NCI-H2171 (cell line): ENCODE results near the gene PPP2R2B.

Source experiments
- DNase-seq: peaks from one replicate; lab custom pipeline; 2025; lab: John Stamatoyannopoulos, UW

Gene PPP2R2B

DNA sequence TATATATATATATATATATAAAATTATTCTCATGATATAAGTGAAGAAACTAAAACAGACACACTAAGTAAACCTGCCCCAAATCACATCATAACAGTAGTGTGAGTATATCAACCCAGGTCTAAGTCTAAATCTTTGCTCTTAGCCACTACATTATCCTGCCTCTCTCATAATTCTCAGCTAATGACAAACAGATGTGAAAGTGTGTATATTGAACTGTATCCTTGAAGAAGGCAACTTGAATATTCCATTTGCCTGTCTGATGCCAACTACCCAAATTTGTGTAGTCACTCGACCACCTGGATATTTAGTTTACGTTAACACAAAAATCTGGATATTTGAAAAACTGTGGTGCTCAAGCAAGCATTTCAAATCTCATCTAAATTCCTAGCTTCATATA, 97.4 kb downstream of the PPP2R2B start:
- DNase-seq: no peak

DNA sequence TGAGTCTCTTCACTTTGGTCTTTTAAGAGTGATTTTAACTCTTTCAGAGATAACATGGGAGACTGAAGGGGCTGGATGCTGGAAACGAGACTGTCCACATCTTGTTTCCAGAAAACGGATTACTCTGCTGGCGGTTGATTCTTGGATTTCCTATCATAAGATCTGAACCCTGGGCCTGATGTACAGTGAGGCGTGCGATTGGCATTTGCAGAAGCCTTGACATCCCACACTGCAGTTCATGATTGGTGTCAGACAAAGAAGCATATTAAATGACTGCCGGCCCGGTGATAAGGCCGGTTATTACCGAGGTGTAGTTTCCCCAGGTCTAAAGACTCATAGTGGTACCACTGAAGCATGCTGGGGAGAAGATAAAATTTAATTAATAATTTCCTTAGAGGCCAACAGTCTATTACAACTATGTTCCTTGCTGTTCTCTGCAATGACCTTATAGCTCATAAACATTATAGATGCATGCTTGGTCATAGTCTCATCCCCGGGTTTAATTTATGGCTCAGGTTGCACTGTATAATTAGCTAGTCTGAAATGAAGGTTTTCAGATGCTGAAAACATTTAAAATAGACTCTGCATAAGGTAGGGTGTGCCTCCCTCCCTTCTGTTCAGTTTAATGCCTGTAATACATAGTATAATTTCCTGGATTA, 99.2 kb downstream of the PPP2R2B start:
- DNase-seq: no peak

DNA sequence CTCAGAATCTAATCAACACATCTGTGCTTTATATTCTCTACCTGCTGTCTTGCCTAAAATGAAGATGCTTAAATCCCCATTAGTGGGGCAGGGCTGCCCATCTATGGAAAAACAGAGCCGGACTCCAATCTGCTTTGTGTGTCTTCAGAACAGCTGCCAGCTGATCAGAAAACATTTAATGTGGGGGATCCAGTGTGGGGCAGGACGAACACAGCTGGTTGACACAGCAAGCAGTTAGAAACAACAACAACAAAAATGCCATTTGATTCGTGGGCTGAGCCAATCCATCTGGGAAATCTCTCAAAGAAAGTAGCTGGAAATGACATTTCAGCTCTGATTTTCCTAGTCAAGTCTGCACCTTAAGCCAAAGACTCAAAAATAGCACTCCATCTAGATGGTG, 99.8 kb downstream of the PPP2R2B start:
- no peak for DNase-seq

DNA sequence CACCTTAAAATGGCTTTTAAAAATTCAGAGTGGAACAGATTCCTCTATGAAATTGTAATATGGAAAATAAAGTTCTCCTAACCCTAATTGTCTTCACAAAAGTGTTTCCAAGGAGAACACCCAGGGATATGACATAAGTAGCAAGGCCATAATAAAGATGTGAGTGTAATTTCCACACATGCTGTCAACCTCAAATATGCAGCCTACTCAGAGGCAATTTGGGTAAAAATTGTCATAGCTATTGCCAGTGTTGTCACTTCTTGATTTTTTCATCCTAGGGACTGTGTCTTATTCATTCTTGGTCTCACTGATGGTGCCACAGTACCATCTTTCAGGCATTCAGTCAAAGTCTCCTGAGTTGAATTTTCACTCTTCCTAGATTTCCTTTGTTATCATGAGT, 100.3 kb downstream of the PPP2R2B start:
- no peak for DNase-seq

DNA sequence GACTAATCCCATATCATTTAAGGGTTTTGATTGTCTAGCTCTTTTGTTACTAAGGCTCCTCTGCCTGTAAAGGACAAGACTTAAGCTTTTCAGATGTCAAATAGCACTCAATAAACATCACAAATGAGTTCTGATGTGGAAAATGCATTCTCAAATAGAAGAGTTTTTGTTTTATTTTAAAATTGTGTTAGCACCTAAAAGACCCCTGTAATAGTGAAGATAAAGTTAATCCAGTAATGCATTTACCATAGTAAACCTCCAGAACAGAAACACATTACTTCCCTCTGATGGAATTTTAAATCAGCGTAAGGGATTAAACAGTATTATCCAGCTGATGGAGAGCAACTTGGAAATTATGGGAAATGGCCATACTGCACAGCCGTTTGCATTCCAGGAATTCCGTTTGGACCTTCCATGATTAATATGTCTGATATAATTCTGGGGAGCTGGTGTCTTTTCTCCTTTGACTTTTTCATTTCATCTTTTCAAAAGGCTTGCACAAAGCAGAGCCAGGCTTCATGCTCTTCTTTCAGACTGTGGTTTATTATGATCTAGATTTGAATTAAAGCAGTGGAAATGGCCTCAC, 105.6 kb downstream of the PPP2R2B start:
- DNase-seq: no peak

DNA sequence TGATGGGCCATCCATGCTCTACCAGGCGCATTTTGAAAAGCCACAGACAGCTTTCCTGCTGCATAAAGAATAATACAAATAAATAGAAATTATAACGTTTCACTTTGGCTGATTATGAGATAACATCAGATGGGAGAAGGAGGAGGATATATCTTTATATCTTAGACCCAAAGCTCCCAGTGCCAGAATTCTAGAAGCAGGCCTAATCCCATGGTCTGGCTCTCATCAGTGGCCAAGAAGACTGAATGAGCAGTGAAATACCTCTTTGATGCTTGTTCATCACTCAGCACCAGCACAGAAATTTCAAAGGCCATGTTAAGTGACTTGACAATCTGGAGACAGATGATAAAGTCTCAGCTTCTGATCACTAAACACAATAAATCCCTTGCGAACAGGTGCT, 107.6 kb downstream of the PPP2R2B start:
- DNase-seq: no peak

DNA sequence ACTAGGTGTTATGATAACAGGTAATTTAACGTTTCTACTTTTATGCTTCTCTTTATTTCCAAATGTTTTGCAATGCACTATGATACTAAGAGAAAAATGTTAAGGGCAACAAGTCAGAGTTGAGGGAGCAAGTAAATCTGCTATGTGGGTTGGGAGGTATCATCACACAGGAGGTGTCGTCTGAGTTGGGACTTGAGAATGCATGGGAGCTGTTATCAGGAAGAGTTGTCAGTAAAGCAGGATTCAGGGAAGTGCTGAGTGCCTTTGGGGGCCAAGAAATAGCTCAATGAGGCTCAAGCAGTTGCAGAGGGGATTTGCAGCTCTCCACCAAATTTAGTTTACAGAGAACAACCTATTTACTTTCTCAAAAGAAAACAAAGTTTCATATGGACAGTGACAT, 108.0 kb downstream of the PPP2R2B start:
- no peak for DNase-seq

DNA sequence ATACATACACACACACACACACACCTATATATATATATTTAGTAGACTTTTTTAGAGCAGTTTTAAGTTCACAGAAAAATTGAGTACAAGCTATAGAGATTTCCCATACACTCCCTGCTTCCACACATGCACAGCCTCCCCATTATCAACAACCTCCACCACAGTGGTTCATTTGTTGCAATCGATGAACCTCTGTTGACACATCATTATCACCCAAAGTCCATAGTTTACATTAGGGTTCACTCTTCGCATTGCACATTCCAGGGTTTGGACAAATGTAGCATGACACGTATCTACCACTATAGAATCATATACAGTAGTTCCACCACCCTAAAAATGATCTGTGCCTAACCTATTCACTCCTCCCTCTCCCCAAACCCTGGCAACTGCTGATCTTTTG, 111.0 kb downstream of the PPP2R2B start:
- no peak for DNase-seq

DNA sequence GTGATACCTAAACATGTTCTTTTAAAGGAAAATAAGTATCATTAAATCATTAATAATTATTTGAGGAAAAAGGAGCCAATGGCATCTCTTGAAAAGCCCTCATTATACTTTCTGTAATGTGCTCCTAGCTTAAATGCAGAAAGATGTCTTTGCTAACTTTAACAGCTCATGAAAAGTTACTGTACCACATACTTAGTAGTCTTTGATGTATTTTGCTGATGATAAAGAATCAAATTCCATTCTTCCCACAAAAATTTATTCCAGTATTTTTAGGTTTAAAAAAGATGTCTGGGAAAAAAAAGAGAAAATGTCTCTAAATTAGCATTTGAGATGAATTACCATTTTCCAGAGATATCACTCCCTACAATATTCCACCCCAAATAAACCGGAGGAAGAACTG, 112.5 kb downstream of the PPP2R2B start:
- DNase-seq: no peak

DNA sequence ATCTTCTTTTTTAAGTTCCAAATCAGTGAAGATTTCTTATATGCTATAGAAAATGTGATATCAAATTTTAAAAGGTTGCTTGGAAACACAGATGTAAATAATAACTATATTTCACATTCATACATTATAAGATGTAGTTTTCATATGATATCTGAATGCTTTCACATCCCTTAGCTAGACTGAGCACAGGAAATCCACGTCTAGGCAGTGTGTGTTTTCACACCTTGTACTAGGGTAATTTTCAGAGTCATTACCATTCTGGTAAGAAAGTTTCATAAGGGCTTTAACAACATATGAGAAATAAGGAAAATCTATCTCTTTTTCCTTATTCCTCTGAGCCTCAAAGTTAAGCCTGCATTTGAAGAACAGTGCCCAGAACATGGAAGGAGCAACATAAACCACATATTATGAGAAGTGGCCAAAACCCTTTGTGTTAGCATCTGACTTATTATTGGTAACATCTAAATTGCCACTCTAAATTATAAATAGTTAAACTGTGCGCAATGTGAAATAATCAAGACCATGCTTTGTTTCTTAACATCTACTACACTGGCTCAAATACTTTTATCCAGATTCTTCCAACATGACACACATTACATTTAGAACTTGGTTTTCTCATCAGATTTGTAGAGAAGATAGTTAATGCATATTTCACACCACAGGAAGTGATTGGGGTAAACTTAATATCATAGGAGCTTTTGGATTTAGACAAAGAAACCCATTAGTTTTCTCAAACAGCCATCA, 113.3 kb downstream of the PPP2R2B start:
- DNase-seq: no peak

DNA sequence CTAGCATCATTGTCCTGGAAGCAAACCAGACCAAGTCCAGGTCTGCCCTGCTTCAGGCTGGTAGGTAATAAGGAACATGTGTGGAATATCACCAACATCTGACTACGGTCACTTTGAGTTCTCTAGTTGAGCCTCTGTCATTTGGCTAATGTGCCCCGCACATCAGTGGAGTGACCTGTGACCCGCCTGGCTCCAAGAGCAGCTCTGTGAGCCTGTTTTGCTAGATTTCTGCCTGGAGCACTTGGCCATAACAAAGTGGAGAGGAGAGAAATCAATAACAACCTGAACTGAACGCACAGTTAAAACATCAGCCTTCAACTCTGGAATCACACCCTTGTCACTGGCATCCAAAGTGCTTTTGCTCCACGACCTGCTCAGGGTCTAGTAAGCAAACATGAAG, 115.7 kb downstream of the PPP2R2B start:
- no peak for DNase-seq

DNA sequence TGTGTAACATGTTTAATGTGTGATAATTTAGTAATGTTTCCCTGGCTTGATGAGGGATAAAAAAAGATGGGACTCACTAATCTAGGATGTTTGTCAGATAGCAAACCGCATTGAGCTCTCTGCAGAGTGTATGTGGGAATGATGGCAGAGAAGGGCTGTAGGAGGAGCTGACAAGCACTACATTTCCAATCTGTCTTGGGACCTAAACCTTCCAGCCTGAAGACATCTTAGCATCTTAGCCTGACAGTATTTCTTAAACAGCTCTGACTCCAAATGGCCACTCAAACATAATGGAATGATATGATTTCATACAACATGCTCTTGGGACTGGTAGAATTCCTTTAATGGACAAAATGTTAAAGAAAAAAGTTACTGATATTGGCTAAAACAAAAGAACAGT, 116.7 kb downstream of the PPP2R2B start:
- no peak for DNase-seq

DNA sequence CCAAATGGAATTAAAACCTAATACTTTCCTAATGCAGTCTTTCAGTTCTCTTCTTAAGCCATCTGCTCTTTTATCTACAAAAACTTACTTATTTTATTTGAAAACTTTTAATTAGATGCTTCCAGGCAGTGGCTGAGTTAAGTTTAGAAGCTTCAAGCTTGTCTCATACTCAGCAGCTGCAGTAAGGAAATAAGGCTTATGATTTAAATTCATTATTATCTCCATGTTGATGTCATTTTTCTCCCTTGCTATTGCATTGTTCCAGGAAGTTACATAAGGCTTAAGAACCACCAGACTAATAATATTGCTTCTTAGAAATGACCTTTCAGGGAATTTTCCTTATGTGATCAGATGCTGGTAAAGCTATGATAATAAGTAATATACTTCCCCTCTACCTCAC, 119.6 kb downstream of the PPP2R2B start:
- no peak for DNase-seq

DNA sequence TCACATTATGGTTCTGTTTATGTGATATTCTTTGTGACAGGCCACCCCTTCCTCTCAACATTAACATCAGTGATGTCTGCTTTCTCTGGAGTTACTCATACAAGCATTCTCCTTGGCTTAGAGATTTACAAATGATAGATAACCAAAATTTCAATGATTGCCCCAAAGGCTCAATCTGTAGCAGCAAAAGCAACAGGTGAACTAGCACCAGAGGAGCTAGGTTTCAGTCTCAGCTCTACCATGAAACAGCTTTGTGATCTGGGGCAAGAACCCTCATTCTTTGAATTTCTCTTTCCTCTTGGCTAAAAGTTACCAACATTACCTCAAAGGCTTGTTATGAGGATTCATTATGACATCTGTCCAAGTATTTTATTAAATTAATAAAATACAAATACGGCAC, 120.5 kb downstream of the PPP2R2B start:
- no peak for DNase-seq

DNA sequence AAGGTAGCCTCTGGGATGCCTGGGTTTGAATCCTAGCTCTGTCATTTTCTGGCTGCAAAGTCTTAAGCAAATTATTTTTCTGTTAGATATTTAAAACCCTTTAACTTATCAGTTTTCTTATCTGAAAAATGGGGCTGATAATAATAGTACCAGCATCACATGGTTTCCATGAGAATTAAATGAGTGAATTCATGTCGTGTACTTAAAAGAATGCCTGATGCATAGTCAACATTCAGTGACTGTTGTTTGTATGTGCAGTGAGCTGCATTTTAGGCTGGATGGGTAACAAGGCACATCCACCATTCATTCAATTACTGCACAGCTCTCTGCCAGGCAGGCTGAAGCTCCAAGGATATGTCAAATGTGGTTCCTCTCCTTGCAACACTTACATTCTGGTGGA, 122.0 kb downstream of the PPP2R2B start:
- DNase-seq: no peak

DNA sequence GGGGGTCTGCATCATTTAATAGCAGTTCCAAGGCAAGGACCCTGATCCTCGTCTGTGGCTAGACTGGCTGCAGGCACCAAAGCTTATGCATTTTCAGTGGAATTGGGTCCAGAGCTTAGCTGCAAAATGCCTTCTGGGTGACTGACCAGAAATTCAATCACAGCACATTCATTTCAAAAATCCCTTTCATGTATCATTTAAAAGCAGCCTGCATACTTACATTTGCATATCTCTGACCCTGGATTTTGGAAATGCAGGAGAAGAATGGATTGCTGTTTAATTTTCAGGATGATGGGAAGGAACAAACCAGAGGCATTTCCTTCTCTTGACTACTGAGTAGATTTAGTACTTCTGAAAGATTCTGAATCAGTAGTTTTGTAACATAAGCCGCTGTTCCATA, 122.8 kb downstream of the PPP2R2B start:
- no peak for DNase-seq

DNA sequence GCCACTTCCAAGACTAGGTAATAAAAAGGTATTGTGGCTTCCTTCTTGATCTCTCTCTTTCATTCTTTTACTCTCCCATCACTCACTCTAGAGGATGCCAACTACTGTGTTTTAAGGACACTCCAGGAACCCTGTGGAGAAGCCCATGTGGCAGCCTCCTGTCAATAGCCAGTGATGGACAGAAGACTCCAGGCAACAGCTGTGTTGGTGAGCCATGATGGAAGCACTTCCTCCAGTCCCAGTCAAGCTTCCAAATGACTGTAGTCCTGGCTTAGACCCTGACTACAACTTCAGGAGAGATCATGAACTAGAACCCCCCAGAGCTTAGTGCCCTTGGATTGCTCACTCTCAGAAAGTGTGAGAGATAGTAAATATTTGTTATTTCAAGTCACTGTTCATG, 123.9 kb downstream of the PPP2R2B start:
- DNase-seq: no peak

DNA sequence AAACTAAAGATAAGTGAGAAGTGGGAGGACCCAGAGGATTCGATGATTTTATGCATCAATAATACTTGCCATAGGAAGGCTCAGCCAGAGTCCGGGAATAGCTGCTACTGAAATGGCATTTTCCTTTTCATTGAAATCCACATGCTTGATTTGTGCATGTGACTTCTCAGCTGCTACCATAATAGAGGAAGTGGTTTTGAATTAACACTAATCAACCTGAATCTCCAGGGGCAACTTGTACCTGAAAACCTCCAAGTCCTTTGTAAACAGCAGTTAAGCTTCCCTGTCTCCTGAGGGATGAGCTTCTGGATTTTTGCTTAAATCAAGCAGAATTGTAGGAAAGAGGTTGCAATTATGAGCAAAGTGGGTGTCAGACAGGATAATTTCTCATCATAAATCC, 124.9 kb downstream of the PPP2R2B start:
- no peak for DNase-seq

DNA sequence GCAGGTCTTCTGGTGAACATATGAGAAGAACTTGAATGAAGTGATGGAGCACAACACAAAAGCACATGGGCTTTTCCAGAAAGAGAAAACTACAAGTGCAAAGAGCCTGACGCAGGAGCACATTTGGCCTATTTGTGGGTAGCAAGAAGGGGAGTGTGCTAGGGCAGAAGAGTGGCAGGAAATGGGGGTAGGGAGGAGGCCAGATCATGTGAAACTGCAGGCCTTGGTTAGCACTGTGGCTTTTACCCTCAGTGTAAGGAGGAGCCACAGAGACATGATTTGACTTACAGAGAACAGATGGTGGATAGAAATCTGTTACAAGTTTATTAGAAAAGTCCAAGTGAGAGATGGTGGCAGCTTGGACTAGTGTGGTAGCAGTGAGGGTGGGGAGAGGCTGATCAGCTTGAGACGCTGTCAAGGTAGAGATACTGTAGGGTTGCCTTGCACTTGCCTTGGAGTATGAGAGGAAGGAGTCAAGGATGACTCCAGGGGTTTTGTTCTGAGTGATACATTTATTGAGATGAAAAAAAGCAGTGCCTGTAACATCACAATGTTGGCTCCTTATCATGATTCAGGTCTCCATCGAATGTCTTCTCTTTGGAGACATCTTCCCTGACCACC, 126.7 kb downstream of the PPP2R2B start:
- DNase-seq: no peak

DNA sequence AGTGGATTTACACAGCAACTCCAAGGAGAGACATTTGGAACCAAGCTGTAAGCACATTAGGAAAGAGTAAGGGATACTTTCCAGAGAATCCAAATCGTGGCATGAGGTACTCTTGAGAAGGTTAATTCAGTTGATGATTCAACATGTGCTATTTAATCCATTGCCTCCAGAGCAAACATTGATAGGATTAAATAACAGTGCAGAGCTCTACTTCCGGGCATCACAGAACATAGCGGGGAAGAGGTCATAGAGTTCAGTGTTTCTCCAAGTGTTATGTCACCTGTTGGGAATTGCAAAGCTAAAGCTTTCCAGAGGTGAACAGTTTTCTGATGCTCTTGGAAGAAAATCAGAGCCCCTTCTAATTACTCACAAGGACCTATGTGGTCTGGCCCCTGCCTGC, 127.5 kb downstream of the PPP2R2B start:
- no peak for DNase-seq

DNA sequence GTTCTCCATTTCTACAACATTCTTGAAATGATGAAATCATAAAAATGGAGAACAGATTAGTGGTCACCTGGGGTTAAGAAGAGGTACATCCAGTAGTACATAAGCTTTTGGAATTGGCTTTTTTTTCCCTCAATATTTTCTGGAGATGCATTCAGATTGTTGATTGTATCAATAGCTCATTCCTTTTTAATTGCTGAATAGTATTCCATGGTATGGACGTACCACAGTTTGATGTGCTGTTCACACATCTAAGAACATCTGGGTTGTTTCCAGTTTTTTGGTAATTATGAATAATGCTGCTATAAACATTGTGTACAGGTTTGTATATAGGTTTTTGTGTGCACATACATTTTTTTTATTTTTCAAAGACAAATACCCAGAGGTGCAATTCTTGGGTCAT, 130.0 kb downstream of the PPP2R2B start:
- DNase-seq: no peak

DNA sequence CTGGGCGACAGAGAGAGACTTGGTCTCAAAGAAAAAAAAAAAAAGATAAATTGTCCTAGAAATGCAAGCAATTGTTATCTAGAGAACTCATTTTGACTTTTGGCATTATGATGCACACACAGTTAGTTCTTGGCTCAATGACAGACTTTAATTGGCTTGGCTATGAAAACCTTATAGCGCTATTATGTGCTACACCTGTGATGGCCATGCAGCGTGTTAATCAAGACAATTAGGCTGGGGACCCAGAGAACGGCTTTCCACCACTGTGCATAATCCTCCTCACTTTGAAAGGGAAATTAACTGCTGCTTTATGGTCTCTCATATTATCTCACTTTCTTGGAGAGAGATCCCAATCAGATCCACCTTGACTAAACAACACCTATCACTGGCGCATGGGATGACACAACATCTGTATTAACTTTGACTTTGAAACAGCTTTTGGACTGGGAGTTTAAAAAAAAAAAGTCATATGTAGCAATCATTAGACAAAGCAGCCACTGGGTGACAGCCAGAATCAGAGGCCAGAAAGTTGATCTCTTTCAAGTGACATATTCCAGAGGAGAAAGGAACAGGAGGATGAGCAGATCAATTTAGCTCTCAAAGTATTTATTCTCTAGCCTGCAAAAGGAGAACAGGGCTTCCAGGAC, 132.5 kb downstream of the PPP2R2B start:
- DNase-seq: no peak
